AG10803 (cell line): ENCODE results near the gene CYB5A.
A peak's percentile ranks its signal among the peaks of the same experiment; 100 is the strongest.
"Not testable (repeated sequence)": the region's sequence is repeated elsewhere in the genome, so short reads cannot be mapped to it uniquely, and the experiment has no call there.

ENCODE experiments used
- DNase-seq: peaks from one replicate; pipeline ENCODE4 v3.0.0; 2010; ENCODE audit warnings: low read depth
- H3K4me3 ChIP-seq: 2 replicates; pipeline ENCODE4 v1.5.1; 2011; ENCODE audit warnings: mild to moderate bottlenecking, low read length, control low read depth
- TF ChIP-seq, protein P1 (sequence below): conservative IDR thresholded peaks from 2 replicates; pipeline ENCODE4 v1.5.1; 2011; ENCODE audit warnings: mild to moderate bottlenecking, low read length, control low read depth, inconsistent platforms

CYB5A gene

DNA sequence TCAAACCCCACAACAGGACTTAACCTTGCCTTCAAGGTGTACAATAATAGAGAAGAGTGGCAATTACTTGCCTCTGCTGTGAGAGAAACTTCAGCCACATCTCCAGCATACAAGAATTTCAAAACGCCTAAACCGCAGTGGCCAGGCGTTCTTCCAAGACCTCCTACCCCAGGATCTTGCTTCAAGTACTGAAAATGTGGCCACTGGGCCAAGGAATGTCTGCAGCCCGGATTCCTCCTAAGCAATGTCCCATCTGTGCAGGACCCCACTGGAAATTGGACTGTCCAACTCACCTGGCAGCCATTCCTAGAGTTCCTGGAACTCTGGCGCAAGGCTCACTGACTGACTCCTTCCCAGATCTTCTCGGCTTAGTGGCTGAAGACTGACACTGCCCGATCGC is 2.8 kb upstream of the CYB5A start:
- TF ChIP-seq, protein P1, sequence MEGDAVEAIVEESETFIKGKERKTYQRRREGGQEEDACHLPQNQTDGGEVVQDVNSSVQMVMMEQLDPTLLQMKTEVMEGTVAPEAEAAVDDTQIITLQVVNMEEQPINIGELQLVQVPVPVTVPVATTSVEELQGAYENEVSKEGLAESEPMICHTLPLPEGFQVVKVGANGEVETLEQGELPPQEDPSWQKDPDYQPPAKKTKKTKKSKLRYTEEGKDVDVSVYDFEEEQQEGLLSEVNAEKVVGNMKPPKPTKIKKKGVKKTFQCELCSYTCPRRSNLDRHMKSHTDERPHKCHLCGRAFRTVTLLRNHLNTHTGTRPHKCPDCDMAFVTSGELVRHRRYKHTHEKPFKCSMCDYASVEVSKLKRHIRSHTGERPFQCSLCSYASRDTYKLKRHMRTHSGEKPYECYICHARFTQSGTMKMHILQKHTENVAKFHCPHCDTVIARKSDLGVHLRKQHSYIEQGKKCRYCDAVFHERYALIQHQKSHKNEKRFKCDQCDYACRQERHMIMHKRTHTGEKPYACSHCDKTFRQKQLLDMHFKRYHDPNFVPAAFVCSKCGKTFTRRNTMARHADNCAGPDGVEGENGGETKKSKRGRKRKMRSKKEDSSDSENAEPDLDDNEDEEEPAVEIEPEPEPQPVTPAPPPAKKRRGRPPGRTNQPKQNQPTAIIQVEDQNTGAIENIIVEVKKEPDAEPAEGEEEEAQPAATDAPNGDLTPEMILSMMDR = no peak
- DNase-seq = peak; percentile 52
- no peak overlapping the region for H3K4me3 ChIP-seq

GRCh38 chr18:74292982-74293381 is 1.2 kb upstream of the CYB5A start:
- not testable (repeated sequence) for DNase-seq, H3K4me3 ChIP-seq

GRCh38 chr18:74292541-74292858 is 737 bp upstream of the CYB5A start:
- peak overlapping the region; percentile 91 for H3K4me3 ChIP-seq
- TF ChIP-seq, protein P1 = no peak
- DNase-seq = no peak

GRCh38 chr18:74291472-74291770 is 342 bp downstream of the CYB5A start:
- DNase-seq = no peak
- H3K4me3 ChIP-seq = peak overlapping the region; percentile 91
- TF ChIP-seq, protein P1 = no peak

GRCh38 chr18:74290794-74291471 is 830 bp downstream of the CYB5A start:
- H3K4me3 ChIP-seq = peak overlapping the region; percentile 91
- TF ChIP-seq, protein P1 = no peak

GRCh38 chr18:74290021-74290420 is 1.7 kb downstream of the CYB5A start:
- no peak for DNase-seq
- TF ChIP-seq, protein P1 = no peak
- no peak overlapping the region for H3K4me3 ChIP-seq

More at GRCh38 chr18:74290794-74291471, 830 bp downstream of the CYB5A start:
- no peak for DNase-seq

DNA sequence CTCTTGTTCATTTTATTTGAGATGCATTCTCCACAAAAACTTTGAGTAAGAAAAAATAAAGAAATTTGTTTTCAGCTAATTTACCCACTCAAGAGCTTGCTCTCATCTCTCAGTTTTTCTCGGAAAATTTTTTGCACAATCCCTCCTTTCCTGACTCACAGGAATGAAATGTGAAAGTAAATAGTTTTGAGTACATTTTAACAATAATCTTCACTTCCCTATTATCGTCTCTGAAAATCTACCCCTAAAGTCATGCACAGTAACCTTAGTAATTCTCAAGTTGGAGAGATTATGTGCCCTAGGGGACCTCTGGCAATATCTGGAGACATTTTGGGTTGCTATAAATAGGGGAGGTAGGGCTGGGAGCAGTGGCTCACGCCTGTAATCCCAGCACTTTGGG is 2.6 kb downstream of the CYB5A start:
- TF ChIP-seq, protein P1 = no peak
- DNase-seq = peak; percentile 56
- no peak overlapping the region for H3K4me3 ChIP-seq

DNA sequence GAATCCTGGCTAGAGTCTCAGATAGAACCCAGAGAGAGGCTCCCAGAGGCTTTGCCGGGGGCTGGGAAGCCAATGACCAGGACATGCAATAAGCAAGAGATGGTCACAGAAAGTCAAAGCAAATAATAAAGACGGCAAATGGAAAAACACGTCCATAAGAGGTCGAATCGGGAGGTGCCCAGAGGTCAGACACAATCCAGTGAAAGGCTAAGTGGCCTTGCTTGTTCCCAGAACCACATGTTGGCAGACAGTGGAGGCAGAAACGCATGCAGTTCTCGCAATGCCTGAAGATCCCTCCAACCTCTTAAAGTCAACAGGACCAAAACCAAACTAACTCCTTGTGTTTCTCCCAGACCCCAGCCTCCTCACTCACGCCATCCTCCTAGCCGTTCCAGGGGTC is 3.0 kb downstream of the CYB5A start:
- peak; percentile 37 for DNase-seq
- TF ChIP-seq, protein P1 = no peak
- no peak overlapping the region for H3K4me3 ChIP-seq
